ENCODE data around the gene DSC1.

The DSC1 gene

DNA sequence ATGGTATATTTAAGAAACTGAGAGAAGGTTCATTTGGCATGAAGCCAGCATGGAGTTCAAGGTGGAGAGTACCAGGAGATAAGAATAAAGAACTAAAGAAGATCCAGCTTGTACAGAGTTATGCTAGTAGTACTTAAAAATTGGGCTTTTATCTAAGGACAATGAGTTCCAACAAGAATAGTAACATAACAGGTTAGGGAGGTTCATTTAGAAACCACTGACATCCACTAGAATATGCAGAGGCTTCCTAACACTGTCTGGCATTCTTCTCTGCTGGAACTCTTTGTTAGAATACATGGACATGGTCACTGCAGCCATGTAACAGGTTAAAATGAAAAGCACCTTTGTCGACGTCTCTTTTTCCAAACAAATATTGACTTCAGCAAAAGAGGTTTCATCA, 42.6 kb upstream of the DSC1 start:
- DNase-seq (ENCODE audit: low spot score), result no peak
- in situ Hi-C loops (cut with MboI; ENCODE audit: low pct_unique_long_range_greater_than_20kb, low sequenced_read_pairs, unreplicated experiment), result no loop called here
- TF ChIP-seq, protein P1, sequence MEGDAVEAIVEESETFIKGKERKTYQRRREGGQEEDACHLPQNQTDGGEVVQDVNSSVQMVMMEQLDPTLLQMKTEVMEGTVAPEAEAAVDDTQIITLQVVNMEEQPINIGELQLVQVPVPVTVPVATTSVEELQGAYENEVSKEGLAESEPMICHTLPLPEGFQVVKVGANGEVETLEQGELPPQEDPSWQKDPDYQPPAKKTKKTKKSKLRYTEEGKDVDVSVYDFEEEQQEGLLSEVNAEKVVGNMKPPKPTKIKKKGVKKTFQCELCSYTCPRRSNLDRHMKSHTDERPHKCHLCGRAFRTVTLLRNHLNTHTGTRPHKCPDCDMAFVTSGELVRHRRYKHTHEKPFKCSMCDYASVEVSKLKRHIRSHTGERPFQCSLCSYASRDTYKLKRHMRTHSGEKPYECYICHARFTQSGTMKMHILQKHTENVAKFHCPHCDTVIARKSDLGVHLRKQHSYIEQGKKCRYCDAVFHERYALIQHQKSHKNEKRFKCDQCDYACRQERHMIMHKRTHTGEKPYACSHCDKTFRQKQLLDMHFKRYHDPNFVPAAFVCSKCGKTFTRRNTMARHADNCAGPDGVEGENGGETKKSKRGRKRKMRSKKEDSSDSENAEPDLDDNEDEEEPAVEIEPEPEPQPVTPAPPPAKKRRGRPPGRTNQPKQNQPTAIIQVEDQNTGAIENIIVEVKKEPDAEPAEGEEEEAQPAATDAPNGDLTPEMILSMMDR (IDR thresholded peaks at IDR 0.05; ENCODE audit: extremely low read depth, insufficient read depth, missing control alignments), result no peak

DNA sequence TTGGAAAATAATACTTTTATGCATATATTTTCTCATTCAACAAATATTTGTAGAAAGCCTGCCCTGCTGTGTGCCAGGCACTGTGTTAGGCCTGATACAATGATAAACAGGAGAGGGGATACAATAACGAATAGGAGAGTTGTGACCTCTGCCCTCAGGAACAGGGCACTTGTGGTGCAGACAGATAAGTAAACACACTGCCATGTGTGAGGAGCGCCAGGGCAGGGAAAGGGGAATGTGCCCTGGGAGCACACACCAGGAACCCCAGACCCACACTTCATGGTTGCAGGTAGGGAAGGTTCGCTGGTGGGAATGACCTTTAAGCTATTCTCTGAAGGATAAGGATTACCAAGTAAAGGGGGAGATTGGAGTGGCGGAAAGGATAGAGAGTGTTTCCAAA, 42.2 kb upstream of the DSC1 start:
- TF ChIP-seq, protein P1 (IDR thresholded peaks at IDR 0.05; ENCODE audit: extremely low read depth, insufficient read depth, missing control alignments), result no peak
- DNase-seq (ENCODE audit: low spot score), result no peak
- in situ Hi-C loops (cut with MboI; ENCODE audit: low pct_unique_long_range_greater_than_20kb, low sequenced_read_pairs, unreplicated experiment), result no loop called here

DNA sequence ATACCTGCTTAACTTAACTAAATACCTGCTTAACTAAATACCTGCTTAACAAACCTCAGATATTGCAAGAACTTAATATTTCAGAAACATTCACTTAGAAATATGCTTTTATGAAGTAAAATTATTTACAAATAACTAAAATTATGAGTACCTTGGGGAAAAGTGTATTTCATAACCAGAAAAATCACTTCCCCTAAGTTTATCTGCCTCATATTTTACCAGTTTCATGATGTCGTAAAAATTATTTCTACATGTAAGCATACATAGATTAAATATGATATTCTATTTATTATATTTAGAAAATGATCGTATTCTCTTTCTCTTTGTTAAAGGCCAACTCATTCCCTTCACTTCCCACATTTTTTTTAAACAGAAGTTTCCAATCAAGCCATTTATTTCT, 41.5 kb upstream of the DSC1 start:
- DNase-seq (ENCODE audit: low spot score), result no peak
- in situ Hi-C loops (cut with MboI; ENCODE audit: low pct_unique_long_range_greater_than_20kb, low sequenced_read_pairs, unreplicated experiment), result no loop called here
- TF ChIP-seq, protein P1 (IDR thresholded peaks at IDR 0.05; ENCODE audit: extremely low read depth, insufficient read depth, missing control alignments), result no peak

DNA sequence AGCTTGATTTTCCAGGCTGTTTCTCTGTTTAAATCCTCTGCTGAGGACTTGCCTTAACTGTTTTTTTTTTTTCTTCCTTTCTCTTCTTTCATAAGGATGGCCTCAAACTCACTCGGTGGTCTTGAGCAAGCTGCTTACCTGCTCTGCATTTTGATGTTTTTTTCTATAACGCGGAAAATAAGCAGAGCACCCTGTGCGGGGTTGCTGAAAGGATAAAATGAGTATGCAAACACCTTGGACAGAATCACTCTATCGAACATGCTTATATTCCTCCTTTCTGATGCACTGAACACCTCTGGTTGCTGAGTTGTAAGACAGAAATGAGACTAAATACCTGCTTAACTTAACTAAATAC, 41.1 kb upstream of the DSC1 start:
- in situ Hi-C loops (cut with MboI; ENCODE audit: low pct_unique_long_range_greater_than_20kb, low sequenced_read_pairs, unreplicated experiment), result no loop called here
- TF ChIP-seq, protein P1 (IDR thresholded peaks at IDR 0.05; ENCODE audit: extremely low read depth, insufficient read depth, missing control alignments), result no peak
- DNase-seq (ENCODE audit: low spot score), result no peak

DNA sequence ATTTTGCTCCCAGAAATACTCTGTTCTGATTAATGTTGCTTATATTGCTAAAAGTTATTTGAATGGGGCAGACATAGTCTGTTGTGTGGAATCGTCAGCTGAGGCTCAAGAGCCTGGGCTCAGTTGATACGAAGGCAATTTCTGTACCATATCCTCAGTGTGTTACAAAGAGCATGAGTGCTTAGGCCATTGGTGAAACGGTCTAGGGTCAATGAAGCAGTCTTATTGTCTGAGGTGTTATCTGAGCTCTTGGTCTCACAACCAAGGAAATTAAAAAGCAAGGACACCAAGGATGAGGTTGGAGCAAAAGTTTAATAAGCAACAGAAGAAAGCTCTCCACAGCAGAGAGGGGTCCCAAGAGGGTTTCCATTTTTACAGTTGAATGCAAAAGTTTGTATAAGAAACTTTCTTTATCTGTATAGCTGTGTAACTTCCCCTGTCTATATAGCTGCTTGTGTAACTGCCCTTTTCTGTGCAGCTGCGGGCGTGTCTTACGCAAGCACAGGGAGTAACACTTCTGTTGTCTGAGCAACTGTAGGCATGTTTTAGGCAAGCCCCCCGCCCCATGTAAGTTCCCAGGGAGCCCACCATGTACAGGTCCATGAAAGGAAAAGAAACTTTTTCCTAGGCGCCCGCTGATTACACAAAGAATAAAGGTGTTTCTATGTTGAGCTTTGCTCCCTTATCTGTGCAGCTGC, 40.6 kb upstream of the DSC1 start:
- TF ChIP-seq, protein P1 (IDR thresholded peaks at IDR 0.05; ENCODE audit: extremely low read depth, insufficient read depth, missing control alignments), result no peak
- in situ Hi-C loops (cut with MboI; ENCODE audit: low pct_unique_long_range_greater_than_20kb, low sequenced_read_pairs, unreplicated experiment), result no loop called here
- DNase-seq (ENCODE audit: low spot score), result no peak

DNA sequence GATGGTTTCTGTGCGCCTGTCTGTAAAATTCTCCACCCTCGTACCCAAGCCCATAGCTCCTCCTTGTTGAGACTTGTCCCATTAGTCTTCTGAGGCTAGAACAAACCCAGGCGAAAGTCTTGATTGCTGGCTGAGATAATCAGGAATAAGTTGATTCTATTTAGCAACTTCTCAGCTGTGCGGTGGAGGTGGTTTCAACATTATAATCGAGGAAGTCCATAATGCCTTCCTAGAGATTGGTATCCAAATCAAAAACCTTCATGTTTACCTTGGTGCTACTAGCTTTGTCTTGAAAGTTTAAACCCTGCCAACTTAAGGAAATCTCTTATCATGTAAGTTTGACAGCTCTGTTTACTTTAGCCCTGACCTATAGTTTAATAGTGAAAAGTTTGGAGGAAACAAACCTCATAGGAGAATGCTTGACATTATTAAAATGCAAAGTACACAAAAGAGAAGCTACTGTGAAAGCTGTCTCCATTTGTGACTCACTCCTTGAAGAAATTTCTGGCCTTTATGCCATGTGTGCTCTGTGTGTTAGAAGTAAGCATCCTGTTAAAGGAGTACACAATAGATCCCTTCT, 36.6 kb upstream of the DSC1 start:
- no peak for DNase-seq (ENCODE audit: low spot score)
- in situ Hi-C loops (cut with MboI; ENCODE audit: low pct_unique_long_range_greater_than_20kb, low sequenced_read_pairs, unreplicated experiment), result no loop called here
- TF ChIP-seq, protein P1 (IDR thresholded peaks at IDR 0.05; ENCODE audit: extremely low read depth, insufficient read depth, missing control alignments), result no peak
